Activated CD8-positive, alpha-beta T cell treated with anti-CD3 and anti-CD28 coated beads, Interleukin-2, amount 10 ng/mL, durations not matched to agents 7 days and 5 days (primary cell): Measurements from ENCODE around the gene KLF4. TPM values are rescaled to one million over a fixed set of nuclear protein-coding genes. Genes with fewer than 3 reads are reported as not detected.

ENCODE experiments used
- ATAC-seq: fragments of 150-1000 bp; cut with Tn5 transposase; one replicate; pipeline ENCODE4 v1.10.0; 2021; ENCODE audit warnings: moderate library complexity
- CTCF ChIA-PET: fragments of 350-600 bp; sonication (Branson Sonifier 250); formaldehyde crosslinking; loops from one replicate; lab custom pipeline; 2021; ENCODE audit warnings: antibody characterized with exemption; lab: Charles Lee
- POLR2A ChIA-PET: fragments of 350-600 bp; sonication (Branson Sonifier 250); formaldehyde crosslinking; loops from one replicate; lab custom pipeline; 2021; ENCODE audit warnings: antibody characterized with exemption; lab: Charles Lee
- DNase-seq: peaks from one replicate; pipeline ENCODE4 v3.0.0-alpha.2; 2020
- H3K27ac Mint-ChIP-seq: one replicate; pipeline ENCODE4 v1.8.0; 2021; ENCODE audit warnings: mild to moderate bottlenecking, mixed read lengths
- H3K27me3 Mint-ChIP-seq: one replicate; pipeline ENCODE4 v1.8.0; 2021; ENCODE audit warnings: low read depth, mixed read lengths
- H3K36me3 Mint-ChIP-seq: one replicate; pipeline ENCODE4 v1.8.0; 2021; ENCODE audit warnings: low read depth, mixed read lengths
- H3K4me1 Mint-ChIP-seq: one replicate; pipeline ENCODE4 v1.8.0; 2021; ENCODE audit warnings: low read depth, mixed read lengths
- H3K4me3 Mint-ChIP-seq: one replicate; pipeline ENCODE4 v1.8.0; 2021; ENCODE audit warnings: mild to moderate bottlenecking, mixed read lengths
- H3K9me3 Mint-ChIP-seq: one replicate; pipeline ENCODE4 v1.8.0; 2022; ENCODE audit warnings: mixed read lengths; ENCODE audit not compliant: insufficient read depth
- total RNA-seq, 2 experiments: library from RNA; stranded (reverse); gene quantifications; one replicate each; pipeline ENCODE4 v1.2.3, GENCODE V29; 2021

Gene KLF4
- total RNA-seq, 2 experiments from 2014 or later = 1.5 to 1.9 TPM

DNA sequence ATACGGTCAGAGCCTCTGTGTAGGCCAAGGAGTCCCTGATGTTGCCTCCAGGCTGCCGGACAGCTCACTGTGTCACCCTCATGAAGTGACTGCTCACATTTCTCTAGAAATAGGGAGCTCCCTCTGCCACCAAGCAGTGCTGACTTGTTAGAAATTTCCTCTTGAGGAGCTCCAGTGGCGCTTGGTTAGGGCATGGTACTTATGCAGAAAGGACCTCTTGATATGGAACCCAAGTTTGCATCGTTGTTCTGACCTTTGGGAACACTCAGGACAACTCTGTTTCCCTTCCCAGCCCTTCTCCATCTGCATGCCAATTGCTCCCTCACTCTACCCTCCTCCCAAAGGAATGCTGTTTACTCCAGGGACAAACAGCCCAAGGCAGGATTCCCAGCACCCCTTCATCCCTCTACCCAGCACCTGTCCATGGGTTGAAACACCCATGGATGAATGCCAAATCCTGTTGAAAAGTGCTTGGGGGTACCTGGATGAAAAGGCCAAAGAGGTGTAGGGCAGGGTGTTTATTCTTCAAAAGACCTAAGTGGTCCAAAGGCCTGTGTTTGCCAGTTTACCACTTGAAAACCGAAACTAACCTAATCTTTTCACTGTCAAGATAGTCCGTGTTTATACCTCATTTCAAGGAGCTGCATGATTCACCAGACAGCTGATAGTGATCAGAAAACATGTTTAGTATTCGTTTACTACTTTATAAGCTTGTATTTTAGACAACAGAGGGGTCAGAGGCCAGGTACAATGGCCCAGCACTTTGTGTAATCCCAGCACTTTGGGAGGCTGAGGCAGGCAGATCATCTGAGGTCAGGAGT, 51.1 kb downstream of the KLF4 start:
- Mint-ChIP-seq H3K27ac (no peak overlapping the region), H3K9me3 (no peaks in the 10 kb centered on the region), H3K4me1 (no peaks in the 10 kb centered on the region), H3K27me3 (no peaks in the 10 kb centered on the region), H3K36me3 (no peaks in the 10 kb centered on the region), H3K4me3 (no peak overlapping the region)
- no peak for DNase-seq
- POLR2A ChIA-PET = no interaction called here
- ATAC-seq = no peak
- CTCF ChIA-PET = interaction anchor here (1.5 kb wide), 1 partner anchor 13 kb away, joined by 5 read pairs; no protein-coding TSS in a partner anchor

DNA sequence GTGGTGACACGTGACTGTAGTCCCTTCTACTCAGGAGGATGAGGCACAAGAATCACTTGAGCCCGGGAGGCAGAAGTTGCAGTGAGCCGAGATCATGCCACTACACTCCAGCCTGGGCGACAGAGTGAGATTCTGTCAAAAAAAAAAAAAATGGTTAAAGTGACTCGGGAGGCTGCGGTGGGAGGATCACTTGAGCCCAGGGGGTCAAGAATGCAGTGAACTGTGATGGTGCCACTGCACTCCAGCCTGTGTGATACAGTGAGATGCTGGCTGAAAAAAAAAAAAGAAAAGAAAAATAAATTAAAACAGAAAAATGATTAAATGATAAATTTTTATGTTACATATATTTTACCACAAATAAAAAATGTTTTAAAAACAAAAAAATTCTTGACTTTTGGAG, 51.9 kb downstream of the KLF4 start:
- Mint-ChIP-seq H3K4me3 (no peak overlapping the region), H3K27ac (no peak overlapping the region), H3K36me3 (no peaks in the 10 kb centered on the region), H3K4me1 (no peaks in the 10 kb centered on the region), H3K27me3 (no peaks in the 10 kb centered on the region), H3K9me3 (no peaks in the 10 kb centered on the region)
- ChIA-PET CTCF (interaction anchor here (1.5 kb wide), 1 partner anchor 12 kb away, joined by 5 read pairs; no protein-coding TSS in a partner anchor), POLR2A (no interaction called here)
- DNase-seq (no peak), ATAC-seq (no peak)

DNA sequence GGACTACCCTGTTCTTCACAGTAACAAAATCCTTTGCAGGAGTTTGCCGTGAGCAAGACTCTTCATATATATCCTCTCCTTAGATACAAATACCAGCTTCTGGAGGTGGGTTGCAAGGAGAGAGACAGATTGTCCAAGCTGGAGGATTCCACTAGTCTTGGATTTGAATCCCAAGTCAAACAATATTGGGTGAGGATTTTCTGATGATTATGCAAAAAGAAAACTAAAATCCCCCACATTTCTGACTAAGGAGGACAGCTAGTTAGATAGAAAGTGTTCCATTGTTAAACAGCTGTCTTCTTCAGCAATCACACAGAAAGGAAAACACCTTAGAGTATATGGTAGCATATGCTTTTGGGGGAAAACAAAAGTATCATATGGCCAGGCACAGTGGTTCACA, 54.2 kb downstream of the KLF4 start:
- CTCF ChIA-PET = interaction anchor here (1.0 kb wide), 1 partner anchor 10 kb away, joined by 3 read pairs; no protein-coding TSS in a partner anchor

More for the DNA sequence above, 54.2 kb downstream of the KLF4 start:
- Mint-ChIP-seq H3K4me1 (no peaks in the 10 kb centered on the region), H3K9me3 (no peaks in the 10 kb centered on the region), H3K27ac (no peak overlapping the region), H3K4me3 (no peak overlapping the region), H3K36me3 (no peaks in the 10 kb centered on the region), H3K27me3 (no peaks in the 10 kb centered on the region)
- DNase-seq = no peak
- POLR2A ChIA-PET = no interaction called here
- ATAC-seq = no peak

Other genes with a start within 250 kb of the KLF4 start
- gene RAD23B, start 206.5 kb downstream of the KLF4 start, total RNA-seq = 100 to 1,000 TPM; 104 to 106 TPM